Uterus (tissue), 2 donors: ENCODE measurements around the gene PRDM15.

Experiments used
- POLR2A ChIP-seq, 2 donors: fragments of 450-650 bp; IDR thresholded peaks; one replicate each; pipeline ENCODE4 v1.6.1; 2016; ENCODE audit warnings: antibody characterized with exemption in 2 of 2, mild to moderate bottlenecking in 1 of 2, moderate library complexity in 1 of 2
- TF ChIP-seq, protein P1 (sequence below), 4 experiments: fragments of 200-600 bp in 2 of 4; fragments of 450-650 bp in 2 of 4; sonication (generic) in 2 of 4; IDR thresholded peaks; one replicate each; pipeline ENCODE4 v1.5.1; 2016 to 2019; ENCODE audit warnings: antibody characterized with exemption in 4 of 4, mild to moderate bottlenecking in 2 of 4, moderate library complexity in 1 of 4

GRCh38 chr21:41832596-41833496 is 46.3 kb downstream of the PRDM15 start:
- TF ChIP-seq, protein P1, sequence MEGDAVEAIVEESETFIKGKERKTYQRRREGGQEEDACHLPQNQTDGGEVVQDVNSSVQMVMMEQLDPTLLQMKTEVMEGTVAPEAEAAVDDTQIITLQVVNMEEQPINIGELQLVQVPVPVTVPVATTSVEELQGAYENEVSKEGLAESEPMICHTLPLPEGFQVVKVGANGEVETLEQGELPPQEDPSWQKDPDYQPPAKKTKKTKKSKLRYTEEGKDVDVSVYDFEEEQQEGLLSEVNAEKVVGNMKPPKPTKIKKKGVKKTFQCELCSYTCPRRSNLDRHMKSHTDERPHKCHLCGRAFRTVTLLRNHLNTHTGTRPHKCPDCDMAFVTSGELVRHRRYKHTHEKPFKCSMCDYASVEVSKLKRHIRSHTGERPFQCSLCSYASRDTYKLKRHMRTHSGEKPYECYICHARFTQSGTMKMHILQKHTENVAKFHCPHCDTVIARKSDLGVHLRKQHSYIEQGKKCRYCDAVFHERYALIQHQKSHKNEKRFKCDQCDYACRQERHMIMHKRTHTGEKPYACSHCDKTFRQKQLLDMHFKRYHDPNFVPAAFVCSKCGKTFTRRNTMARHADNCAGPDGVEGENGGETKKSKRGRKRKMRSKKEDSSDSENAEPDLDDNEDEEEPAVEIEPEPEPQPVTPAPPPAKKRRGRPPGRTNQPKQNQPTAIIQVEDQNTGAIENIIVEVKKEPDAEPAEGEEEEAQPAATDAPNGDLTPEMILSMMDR (IDR thresholded peaks at IDR 0.05): no peak
- no peak for TF ChIP-seq POLR2A (IDR thresholded peaks at IDR 0.05)
